NCI-H2107 treated with DMSO at 0.1 percent for 48 hours (cell line): Measurements from ENCODE around the gene SLC8A1.

Experiments used
- DNase-seq: peaks from one replicate; lab custom pipeline; 2025; ENCODE audit not compliant: unreplicated experiment; lab: John Stamatoyannopoulos, UW

The SLC8A1 gene

GRCh38 chr2:40316620-40317019 lies 135.3 kb downstream of the SLC8A1 start:
- no peak for DNase-seq

DNA sequence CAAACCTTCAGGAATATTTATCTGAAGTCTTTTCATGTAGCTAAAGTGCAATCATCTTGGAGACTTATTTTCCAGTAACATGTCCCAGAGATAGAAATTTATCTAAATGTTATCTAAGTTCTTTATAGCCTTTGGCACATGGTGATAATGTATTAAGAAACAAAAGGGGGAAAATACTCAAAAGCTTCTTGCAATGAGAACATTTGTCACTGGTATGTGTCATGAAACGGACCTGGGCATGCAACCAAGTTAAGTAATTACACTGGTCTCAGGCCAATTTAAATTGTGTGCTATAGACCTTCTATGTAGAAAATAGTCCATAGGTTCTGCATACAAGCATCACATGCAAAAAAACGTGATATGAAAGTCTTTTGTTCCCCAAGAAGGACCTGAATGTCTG lies 136.2 kb downstream of the SLC8A1 start:
- DNase-seq, result no peak

GRCh38 chr2:40311026-40311425 lies 140.9 kb downstream of the SLC8A1 start:
- DNase-seq, result no peak

DNA sequence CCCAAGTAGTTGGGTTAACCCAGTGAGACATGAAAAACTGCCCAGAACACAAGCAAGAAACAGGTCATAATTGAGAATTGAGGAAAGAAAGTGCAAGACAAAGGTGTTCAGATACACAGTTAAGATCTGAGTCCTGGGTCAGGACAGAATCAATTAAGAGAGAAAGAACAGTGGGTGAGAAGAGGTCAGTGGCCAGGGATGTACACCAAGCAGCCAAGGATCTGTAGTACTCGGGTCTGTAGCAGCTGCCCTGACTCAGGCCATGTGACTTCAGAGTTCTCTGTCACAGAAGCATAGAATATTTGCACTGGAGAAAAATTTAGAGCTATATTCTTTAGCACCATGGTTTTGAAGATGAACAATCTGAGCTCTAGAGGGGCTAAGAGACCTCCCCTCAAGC lies 141.6 kb downstream of the SLC8A1 start:
- no peak for DNase-seq

DNA sequence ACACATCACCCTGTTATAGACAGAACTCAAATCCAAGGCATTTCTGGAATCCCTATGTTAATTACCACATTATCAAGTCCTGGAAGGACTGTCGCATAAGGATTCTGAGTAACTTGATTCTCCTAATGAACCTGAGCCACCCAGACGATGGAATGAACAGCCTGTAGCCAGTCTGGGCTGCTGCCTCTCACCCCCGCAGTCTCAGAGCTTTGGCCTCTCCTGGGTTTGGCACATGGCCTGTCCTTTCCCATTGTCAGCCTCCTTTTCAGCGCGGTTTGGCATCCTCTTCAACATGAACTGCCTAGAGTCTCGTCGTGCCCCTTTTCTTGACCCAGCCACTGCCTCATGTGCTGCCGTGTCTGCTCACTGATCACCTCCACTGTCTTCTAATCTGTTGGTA lies 147.6 kb downstream of the SLC8A1 start:
- no peak for DNase-seq

DNA sequence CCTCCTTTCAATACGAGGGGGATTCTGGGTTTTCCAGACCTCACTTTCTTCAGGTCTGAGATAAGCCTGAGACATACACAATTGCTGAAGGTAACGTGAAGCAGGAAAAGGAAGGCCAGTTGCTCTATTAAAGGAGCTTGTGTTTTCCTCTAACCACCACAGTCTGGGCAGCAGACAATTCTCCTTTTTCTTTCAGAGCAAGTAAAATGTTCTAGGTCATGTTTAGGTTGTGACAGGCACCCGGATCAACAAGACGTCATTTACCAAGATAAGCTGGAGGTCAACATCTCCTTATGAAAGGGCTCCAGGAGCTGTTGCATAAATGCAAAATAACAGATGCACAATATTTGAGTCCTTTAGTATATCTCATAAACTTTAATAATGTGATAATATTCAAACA lies 148.1 kb downstream of the SLC8A1 start:
- DNase-seq, result no peak

- no peak for DNase-seq
These were observed 149.1 kb downstream of the SLC8A1 start for GRCh38 chr2:40302751-40303325.

GRCh38 chr2:40300391-40300790 lies 151.5 kb downstream of the SLC8A1 start:
- no peak for DNase-seq

- no peak for DNase-seq
These were observed 152.1 kb downstream of the SLC8A1 start for GRCh38 chr2:40299781-40300180.

GRCh38 chr2:40299173-40299572 lies 152.7 kb downstream of the SLC8A1 start:
- DNase-seq, result no peak

DNA sequence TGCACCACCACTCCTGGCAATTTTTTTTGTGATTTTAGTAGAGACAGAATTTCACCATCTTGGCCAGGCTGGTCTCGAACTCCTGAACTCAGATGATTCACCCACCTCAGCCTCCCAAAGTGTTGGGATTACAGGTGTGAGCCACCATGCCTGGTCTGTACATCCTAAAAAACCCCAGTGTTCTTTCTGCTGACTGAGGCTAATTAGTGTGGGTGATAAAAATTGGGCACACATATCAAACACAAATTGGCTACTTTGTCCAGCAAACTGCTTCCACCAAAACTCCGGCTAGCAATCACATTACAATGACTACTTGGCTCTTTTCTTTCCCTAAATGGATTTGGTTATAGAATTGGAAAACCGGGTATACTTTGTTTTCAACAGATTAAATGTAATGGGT lies 153.9 kb downstream of the SLC8A1 start:
- DNase-seq, result no peak

GRCh38 chr2:40292291-40292690 lies 159.6 kb downstream of the SLC8A1 start:
- no peak for DNase-seq

DNA sequence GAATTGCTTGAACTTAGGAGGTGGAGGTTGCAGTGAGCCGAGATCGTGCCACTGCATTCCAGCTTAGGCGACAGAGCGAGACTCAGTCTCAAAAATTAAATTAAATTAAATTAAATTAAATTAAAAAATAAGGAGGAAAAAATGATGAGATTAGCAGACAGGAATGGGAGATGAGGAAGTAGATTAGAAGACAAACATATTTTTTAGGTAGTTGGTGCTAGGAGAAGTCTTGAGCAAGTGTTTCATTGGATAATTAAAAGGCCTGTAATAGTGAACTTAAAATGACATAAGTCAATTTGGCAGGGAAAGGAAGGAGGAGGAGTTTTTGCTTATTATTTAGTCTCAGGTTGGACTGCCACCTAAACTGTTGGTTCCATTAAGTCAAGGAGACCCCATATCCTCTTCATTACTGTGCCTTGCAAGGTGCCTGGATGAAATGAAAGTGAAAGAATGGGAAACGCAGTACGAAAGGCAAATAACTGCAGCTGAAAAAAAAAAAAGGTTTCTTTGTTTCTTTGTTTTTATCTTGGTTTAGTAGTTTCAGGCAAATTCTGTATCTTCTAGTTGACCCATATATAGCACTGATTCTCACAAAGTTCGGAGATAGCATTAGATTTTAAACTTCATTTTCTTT lies 162.0 kb downstream of the SLC8A1 start:
- DNase-seq, result no peak

GRCh38 chr2:40287773-40288172 lies 164.1 kb downstream of the SLC8A1 start:
- DNase-seq, result no peak

DNA sequence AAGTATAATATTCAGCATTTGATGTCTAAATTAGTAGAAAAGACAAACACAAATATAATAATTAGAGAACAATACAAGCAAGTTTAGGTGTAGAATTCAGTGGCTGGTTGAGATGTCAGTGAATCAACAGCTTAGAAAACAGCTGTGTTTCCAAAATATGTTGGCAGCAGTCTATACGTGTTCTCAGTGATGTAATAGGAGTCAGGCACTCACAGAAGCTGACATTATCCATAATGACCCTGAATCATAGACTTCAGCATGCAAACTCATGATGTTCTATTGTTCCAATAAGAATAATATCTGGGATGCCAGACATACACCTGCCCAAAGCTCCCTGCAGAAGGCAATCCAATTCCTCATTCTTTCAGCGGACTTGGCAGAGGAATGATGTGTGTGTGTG lies 164.7 kb downstream of the SLC8A1 start:
- peak; percentile 72 for DNase-seq

DNA sequence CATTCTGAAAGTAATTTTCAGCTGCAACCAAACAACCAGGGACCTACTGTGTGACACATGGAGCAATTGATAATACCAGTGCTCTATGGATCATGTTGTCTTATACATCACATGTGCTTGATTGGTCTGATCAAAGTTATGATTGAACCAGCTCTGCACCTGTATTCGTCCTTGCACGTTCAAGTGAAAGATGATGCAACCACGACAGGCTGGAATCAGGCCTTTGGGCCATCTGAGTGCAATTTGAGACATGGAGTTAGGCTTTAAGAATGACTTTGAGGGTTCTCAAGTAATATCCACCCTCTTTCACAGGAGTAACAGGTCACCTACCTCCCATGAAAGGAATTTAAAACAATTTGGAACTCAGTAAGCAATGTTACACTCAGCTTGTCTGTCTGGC lies 165.2 kb downstream of the SLC8A1 start:
- DNase-seq, result no peak

DNA sequence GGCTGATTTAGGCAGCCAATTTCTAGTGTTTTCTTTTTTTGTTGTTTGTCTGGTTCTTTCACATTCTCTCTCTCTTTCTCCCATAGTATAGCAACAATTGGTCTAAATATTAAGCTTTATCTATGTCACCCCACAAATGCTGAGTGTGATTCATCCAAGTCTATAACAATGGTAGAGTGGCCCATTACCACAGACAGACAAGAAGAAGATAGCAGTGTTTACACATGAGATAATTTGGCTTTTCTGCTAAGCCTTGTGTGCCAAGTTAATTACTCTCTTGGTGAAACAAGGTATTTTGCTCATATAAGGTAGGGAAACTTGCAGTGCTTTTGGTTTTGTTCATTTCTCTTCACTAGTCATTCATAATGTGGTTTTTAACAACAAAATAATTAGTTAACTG lies 166.5 kb downstream of the SLC8A1 start:
- DNase-seq, result no peak

DNA sequence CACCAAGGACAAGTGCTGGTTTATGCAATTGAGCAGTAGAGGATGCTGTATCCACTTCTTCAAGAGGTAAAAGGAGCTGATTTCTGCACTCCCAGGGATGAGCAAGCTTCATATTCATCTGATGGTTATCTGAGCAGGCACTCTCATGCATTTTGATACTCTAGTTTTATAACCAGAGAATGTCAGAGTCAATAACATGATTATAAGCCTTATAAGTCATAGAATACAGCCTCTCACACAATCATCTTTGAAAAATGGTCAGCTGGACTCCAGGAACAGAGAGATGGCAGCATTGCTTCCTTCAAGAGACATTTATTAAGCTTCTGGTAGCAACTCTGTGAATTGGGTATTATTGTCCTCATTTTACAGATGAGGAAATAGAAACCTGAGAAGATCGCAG lies 167.1 kb downstream of the SLC8A1 start:
- no peak for DNase-seq

DNA sequence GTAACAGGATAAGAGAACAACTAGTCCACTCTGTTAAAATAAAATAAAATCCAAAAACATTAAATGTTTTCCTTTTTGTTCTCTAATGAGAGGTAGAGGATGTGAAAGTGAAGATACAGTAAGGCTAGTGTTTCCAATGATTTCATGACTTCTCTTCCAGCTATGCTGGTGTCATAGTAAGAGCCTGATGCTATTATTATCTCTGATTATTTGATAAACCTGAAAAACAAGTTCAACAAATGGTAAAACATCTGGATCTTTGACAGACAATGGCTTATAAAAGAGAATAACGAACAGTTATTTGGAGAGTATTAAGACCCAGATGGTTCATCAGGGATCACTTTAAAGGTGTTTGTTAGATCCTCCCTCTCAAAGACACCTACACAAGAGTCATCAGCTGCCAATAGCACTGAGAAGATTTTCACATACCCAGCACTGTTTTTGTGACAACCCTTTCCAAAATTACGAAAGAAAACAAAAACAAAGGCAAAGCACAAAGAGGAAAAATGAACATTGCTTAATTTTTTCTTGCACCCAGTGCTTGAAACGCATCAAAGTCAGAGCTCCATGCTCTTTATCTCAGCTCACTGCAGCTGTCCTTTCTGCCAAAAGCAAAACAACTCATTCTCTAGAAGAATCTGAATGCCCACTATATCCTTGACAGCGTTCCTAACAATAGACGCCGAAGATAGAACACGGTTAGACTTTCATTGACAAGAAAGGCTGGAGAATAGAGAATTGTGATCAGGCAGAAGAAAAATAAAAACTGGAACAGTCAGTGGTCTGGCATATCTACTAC lies 168.6 kb downstream of the SLC8A1 start:
- no peak for DNase-seq

DNA sequence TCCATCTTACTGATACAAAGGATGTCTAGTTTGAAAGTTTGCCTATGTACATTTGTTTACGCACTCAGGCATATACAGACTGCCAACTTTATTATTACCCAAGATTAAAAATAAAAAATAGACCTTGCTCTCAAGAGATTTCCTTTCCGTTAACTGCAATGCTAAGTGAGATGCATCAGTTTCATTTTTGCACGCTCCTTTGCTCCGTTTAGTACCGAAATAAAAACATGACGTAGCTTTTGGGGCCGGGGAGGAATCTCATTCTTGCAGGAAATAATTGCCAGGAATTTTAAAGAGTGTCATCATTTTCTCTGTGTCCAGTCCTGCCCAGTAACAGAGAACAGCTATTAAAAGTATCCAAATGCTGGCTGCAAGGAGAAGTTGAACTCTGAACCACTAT lies 169.5 kb downstream of the SLC8A1 start:
- no peak for DNase-seq

- DNase-seq, result no peak
These were observed 170.6 kb downstream of the SLC8A1 start for GRCh38 chr2:40281021-40281940.
